ENCODE data around the gene SLC12A5. TPM values are rescaled to one million over a fixed set of nuclear protein-coding genes. Genes with fewer than 3 reads are reported as not detected.

The SLC12A5 gene
- total and polyA plus RNA-seq, 2 donors (not counting 1 experiment from before 2014, with no cell fraction given), result 0.32 TPM; not detected in 1

DNA sequence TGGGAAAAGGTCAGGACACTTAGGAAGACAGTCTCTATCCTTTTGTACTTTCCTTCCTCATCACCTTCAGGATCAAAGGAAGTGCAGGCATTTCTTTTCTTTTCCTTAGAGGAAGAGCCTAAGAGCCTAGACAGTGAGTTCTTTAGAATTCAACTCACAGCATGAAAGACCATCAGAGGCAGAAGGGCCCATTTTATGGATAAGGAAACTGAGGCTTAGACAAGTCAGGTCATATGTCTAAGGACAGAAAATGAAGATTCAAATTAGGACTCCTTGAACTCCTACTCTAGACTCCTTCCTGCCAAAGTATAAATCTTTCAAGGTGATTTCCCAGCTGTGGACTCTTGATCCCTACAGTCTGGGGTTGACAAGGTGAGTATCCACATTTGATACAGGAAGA lies 20.8 kb downstream of the SLC12A5 start:
- Mint-ChIP-seq H3K9me3 (ENCODE audit: insufficient read depth) (no peaks in the 10 kb centered on the region), H3K4me1 (no peaks in the 10 kb centered on the region), H3K27ac (no peak overlapping the region), H3K4me3 (no peak overlapping the region), H3K27me3 (peaks cover 37% of the 10 kb centered on the region)
- no peak for TF ChIP-seq EZH2 (IDR thresholded peaks at IDR 0.05; ENCODE audit: borderline replicate concordance, insufficient read depth, low read depth, low read length, poor library complexity, severe bottlenecking)
- TF ChIP-seq, protein P1, sequence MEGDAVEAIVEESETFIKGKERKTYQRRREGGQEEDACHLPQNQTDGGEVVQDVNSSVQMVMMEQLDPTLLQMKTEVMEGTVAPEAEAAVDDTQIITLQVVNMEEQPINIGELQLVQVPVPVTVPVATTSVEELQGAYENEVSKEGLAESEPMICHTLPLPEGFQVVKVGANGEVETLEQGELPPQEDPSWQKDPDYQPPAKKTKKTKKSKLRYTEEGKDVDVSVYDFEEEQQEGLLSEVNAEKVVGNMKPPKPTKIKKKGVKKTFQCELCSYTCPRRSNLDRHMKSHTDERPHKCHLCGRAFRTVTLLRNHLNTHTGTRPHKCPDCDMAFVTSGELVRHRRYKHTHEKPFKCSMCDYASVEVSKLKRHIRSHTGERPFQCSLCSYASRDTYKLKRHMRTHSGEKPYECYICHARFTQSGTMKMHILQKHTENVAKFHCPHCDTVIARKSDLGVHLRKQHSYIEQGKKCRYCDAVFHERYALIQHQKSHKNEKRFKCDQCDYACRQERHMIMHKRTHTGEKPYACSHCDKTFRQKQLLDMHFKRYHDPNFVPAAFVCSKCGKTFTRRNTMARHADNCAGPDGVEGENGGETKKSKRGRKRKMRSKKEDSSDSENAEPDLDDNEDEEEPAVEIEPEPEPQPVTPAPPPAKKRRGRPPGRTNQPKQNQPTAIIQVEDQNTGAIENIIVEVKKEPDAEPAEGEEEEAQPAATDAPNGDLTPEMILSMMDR (IDR thresholded peaks at IDR 0.05), result no peak
- Histone ChIP-seq H3K27ac (ENCODE audit: low read length in 2 of 2) (no peak overlapping the region), H3K79me2 (ENCODE audit: control insufficient read depth, insufficient read depth, low read length) (no peaks in the 10 kb centered on the region), H4K20me1 (ENCODE audit: control insufficient read depth, insufficient read depth, low read length, poor library complexity, severe bottlenecking) (no peaks in the 10 kb centered on the region), H3K9ac (ENCODE audit: low read length) (no peak overlapping the region), H3K4me2 (replicated peaks; ENCODE audit: low read depth, low read length, poor library complexity, severe bottlenecking) (no peak overlapping the region), H2AFZ (ENCODE audit: insufficient read depth, low read depth, low read length, poor library complexity, severe bottlenecking) (no peak overlapping the region), H3K9me3 (ENCODE audit: control extremely low read depth in 1 of 3, control insufficient read depth in 2 of 3, insufficient read depth in 1 of 3, low read length in 2 of 3) (no peaks in the 10 kb centered on the region), H3K27me3 (replicated peaks in 1 of 4; ENCODE audit: control extremely low read depth in 1 of 4, control insufficient read depth in 3 of 4, insufficient read depth in 4 of 4, low read length in 3 of 4) (peaks cover 0 to 15% (median 5%) of the 10 kb centered on the region in 4 experiments), H3K4me3 (ENCODE audit: control extremely low read depth in 1 of 5, extremely low read depth in 1 of 5, insufficient read depth in 1 of 5, low read depth in 2 of 5, low read length in 4 of 5) (no peak overlapping the region), H3K4me1 (ENCODE audit: control insufficient read depth in 2 of 2, insufficient read depth in 2 of 2, low read length in 2 of 2) (no peaks in the 10 kb centered on the region), H3K36me3 (replicated peaks in 1 of 2; ENCODE audit: control extremely low read depth in 1 of 2, control insufficient read depth in 1 of 2, extremely low read depth in 1 of 2, insufficient read depth in 2 of 2, low read length in 1 of 2) (no peaks in the 10 kb centered on the region)
- intact Hi-C loops (cut with micrococcal nuclease), result no loop called here
- POLR2A ChIA-PET, result no interaction called here
- ATAC-seq (ENCODE audit: low read depth) (no peak), DNase-seq (no peak)
- CTCF ChIA-PET, result no interaction called here

DNA sequence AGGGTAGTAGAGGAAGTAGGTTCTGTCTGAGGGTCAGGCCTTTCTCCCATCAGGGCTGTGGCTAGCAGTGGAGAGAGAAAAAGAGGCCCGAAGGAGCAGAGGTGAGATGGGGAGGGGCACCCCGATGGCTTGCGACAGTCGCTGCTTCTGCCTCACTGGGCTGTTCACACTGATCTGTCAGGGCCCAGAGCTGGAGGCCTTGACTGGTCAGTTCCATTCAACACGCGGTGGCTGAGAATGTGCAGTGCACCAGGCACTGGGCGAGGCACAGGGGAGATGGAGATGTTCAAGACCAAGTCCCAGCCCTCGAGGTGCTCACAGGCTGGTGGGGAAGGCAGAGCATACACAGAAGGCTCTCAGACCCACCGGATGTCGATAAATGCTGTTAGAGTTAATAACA lies 21.4 kb downstream of the SLC12A5 start:
- Histone ChIP-seq H3K4me3 (ENCODE audit: control extremely low read depth in 1 of 5, extremely low read depth in 1 of 5, insufficient read depth in 1 of 5, low read depth in 2 of 5, low read length in 4 of 5) (no peak overlapping the region), H3K4me1 (ENCODE audit: control insufficient read depth in 2 of 2, insufficient read depth in 2 of 2, low read length in 2 of 2) (no peaks in the 10 kb centered on the region), H3K9ac (ENCODE audit: low read length) (no peak overlapping the region), H3K4me2 (replicated peaks; ENCODE audit: low read depth, low read length, poor library complexity, severe bottlenecking) (no peak overlapping the region), H3K36me3 (replicated peaks in 1 of 2; ENCODE audit: control extremely low read depth in 1 of 2, control insufficient read depth in 1 of 2, extremely low read depth in 1 of 2, insufficient read depth in 2 of 2, low read length in 1 of 2) (no peaks in the 10 kb centered on the region), H3K9me3 (ENCODE audit: control extremely low read depth in 1 of 3, control insufficient read depth in 2 of 3, insufficient read depth in 1 of 3, low read length in 2 of 3) (no peaks in the 10 kb centered on the region), H3K79me2 (ENCODE audit: control insufficient read depth, insufficient read depth, low read length) (no peaks in the 10 kb centered on the region), H3K27me3 (replicated peaks in 1 of 4; ENCODE audit: control extremely low read depth in 1 of 4, control insufficient read depth in 3 of 4, insufficient read depth in 4 of 4, low read length in 3 of 4) (peaks cover 0 to 15% (median 5%) of the 10 kb centered on the region in 4 experiments), H3K27ac (ENCODE audit: low read length in 2 of 2) (no peak overlapping the region), H2AFZ (ENCODE audit: insufficient read depth, low read depth, low read length, poor library complexity, severe bottlenecking) (no peak overlapping the region), H4K20me1 (ENCODE audit: control insufficient read depth, insufficient read depth, low read length, poor library complexity, severe bottlenecking) (no peaks in the 10 kb centered on the region)
- POLR2A ChIA-PET, result no interaction called here
- no peak overlapping the region for H3K4me3 Mint-ChIP-seq
- H3K27me3 Mint-ChIP-seq, result peaks cover 42% of the 10 kb centered on the region
- H3K9me3 Mint-ChIP-seq (ENCODE audit: insufficient read depth), result no peaks in the 10 kb centered on the region
- CTCF ChIA-PET, result no interaction called here
- no peaks in the 10 kb centered on the region for H3K4me1 Mint-ChIP-seq
- ATAC-seq (ENCODE audit: low read depth), result no peak
- 68% methylated on average over 10 of the region's 10 CpGs for WGBS (ENCODE audit: insufficient coverage)
- H3K27ac Mint-ChIP-seq, result no peak overlapping the region
- TF ChIP-seq EZH2 (IDR thresholded peaks at IDR 0.05; ENCODE audit: borderline replicate concordance, insufficient read depth, low read depth, low read length, poor library complexity, severe bottlenecking), result no peak
- no peak for DNase-seq
- intact Hi-C loops (cut with micrococcal nuclease), result no loop called here
